ENCODE measurements around the gene HPCAL1. TPM values are rescaled to one million over a fixed set of nuclear protein-coding genes. Genes with fewer than 3 reads are reported as not detected.

Gene HPCAL1
- total and polyA plus RNA-seq, 2 donors (not counting 1 experiment from before 2014, with no cell fraction given) = 60.3 to 65.1 TPM

DNA sequence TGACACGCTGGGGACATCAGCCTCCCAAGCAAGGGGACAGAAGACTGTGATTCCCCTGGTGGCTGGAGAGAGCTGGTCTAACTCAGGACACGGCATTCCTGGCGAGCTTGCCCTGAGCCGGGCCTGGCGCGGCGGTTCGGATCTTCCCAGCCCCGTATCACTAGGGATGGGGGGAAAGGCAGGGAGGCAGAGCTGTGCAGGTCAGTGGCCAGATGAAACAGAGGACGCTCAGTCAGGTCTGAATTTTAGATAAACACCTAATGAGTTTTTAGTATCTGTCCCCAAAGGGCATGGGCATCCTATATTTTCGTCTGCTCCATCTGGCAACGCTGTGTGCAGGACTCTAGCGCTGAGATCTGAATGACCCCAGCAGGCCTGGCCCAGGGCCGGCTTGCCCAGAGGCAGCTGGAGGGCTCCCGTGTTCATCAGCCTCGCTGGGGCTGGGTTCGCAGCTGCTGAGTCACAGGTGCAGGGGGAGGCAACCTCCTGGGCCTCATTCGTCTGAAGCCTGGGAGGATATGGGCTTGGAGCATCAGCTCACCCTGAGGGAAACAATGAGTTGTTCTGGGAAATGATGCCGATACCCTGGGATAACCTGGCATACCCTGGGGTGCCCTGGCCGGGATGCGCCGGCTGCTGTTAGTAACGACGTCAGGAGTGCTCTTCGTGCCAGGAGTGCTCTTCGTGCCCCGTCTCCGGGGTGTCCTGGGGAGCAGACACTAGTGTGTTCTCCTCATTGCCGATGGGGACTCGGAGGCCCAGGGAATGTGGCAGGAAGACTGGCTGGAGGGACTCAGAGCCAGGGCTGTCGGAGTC lies 48.1 kb upstream of the HPCAL1 start:
- Histone ChIP-seq H4K20me1 (ENCODE audit: control insufficient read depth, insufficient read depth, low read length, poor library complexity, severe bottlenecking) (no peaks in the 10 kb centered on the region), H3K27ac (ENCODE audit: low read length in 2 of 2) (no peak overlapping the region), H3K4me2 (replicated peaks; ENCODE audit: low read depth, low read length, poor library complexity, severe bottlenecking) (no peak overlapping the region), H3K9ac (ENCODE audit: low read length) (no peak overlapping the region), H3K79me2 (ENCODE audit: control insufficient read depth, insufficient read depth, low read length) (no peaks in the 10 kb centered on the region), H3K4me1 (ENCODE audit: control insufficient read depth in 2 of 2, insufficient read depth in 2 of 2, low read length in 2 of 2) (no peaks in the 10 kb centered on the region), H3K27me3 (replicated peaks in 1 of 4; ENCODE audit: control extremely low read depth in 1 of 4, control insufficient read depth in 3 of 4, insufficient read depth in 4 of 4, low read length in 3 of 4) (peaks cover 0 to 10% (median 0%) of the 10 kb centered on the region in 4 experiments), H3K9me3 (ENCODE audit: control extremely low read depth in 1 of 3, control insufficient read depth in 2 of 3, insufficient read depth in 1 of 3, low read length in 2 of 3) (peaks cover 3 to 13% (median 4%) of the 10 kb centered on the region in 3 donors), H3K36me3 (replicated peaks in 1 of 2; ENCODE audit: control extremely low read depth in 1 of 2, control insufficient read depth in 1 of 2, extremely low read depth in 1 of 2, insufficient read depth in 2 of 2, low read length in 1 of 2) (no peaks in the 10 kb centered on the region), H2AFZ (ENCODE audit: insufficient read depth, low read depth, low read length, poor library complexity, severe bottlenecking) (no peak overlapping the region), H3K4me3 (ENCODE audit: control extremely low read depth in 1 of 5, extremely low read depth in 1 of 5, insufficient read depth in 1 of 5, low read depth in 2 of 5, low read length in 4 of 5) (no peak overlapping the region)
- ChIA-PET CTCF (no interaction called here), POLR2A (no interaction called here)
- H3K27ac Mint-ChIP-seq = no peak overlapping the region
- TF ChIP-seq EZH2 (IDR thresholded peaks at IDR 0.05; ENCODE audit: borderline replicate concordance, insufficient read depth, low read depth, low read length, poor library complexity, severe bottlenecking) = no peak
- TF ChIP-seq, protein P1, sequence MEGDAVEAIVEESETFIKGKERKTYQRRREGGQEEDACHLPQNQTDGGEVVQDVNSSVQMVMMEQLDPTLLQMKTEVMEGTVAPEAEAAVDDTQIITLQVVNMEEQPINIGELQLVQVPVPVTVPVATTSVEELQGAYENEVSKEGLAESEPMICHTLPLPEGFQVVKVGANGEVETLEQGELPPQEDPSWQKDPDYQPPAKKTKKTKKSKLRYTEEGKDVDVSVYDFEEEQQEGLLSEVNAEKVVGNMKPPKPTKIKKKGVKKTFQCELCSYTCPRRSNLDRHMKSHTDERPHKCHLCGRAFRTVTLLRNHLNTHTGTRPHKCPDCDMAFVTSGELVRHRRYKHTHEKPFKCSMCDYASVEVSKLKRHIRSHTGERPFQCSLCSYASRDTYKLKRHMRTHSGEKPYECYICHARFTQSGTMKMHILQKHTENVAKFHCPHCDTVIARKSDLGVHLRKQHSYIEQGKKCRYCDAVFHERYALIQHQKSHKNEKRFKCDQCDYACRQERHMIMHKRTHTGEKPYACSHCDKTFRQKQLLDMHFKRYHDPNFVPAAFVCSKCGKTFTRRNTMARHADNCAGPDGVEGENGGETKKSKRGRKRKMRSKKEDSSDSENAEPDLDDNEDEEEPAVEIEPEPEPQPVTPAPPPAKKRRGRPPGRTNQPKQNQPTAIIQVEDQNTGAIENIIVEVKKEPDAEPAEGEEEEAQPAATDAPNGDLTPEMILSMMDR (IDR thresholded peaks at IDR 0.05) = no peak
- H3K9me3 Mint-ChIP-seq (ENCODE audit: insufficient read depth) = peaks cover 5% of the 10 kb centered on the region
- intact Hi-C loops (cut with micrococcal nuclease) = no loop called here
- H3K27me3 Mint-ChIP-seq = peaks cover 14% of the 10 kb centered on the region
- 90% methylated on average over 31 of the region's 31 CpGs for WGBS (ENCODE audit: insufficient coverage)
- H3K4me3 Mint-ChIP-seq = no peak overlapping the region
- no peak for DNase-seq
- ATAC-seq (ENCODE audit: low read depth) = no peak
- H3K4me1 Mint-ChIP-seq = no peaks in the 10 kb centered on the region
